PC-3 (cell line): Measurements from ENCODE around the gene CEP63.

Experiments used
- EZH2 ChIP-seq: fragments of 300-600 bp; sonication (generic); IDR thresholded peaks from one replicate; pipeline ENCODE4 v1.6.1; 2017; ENCODE audit warnings: antibody characterized with exemption, mild to moderate bottlenecking, low read length; ENCODE audit not compliant: unreplicated experiment
- EZH2phosphoT487 ChIP-seq: fragments of 300-600 bp; sonication (generic); IDR thresholded peaks from 2 replicates; pipeline ENCODE4 v1.6.1; 2018; ENCODE audit warnings: mild to moderate bottlenecking, antibody characterized with exemption, low read length, borderline replicate concordance
- TF ChIP-seq, protein P1 (sequence below): fragments of 300-600 bp; sonication (generic); conservative IDR thresholded peaks from 2 replicates; pipeline ENCODE4 v1.5.1; 2017; ENCODE audit warnings: antibody characterized with exemption, low read depth, mild to moderate bottlenecking, low read length

- TF ChIP-seq, protein P1, sequence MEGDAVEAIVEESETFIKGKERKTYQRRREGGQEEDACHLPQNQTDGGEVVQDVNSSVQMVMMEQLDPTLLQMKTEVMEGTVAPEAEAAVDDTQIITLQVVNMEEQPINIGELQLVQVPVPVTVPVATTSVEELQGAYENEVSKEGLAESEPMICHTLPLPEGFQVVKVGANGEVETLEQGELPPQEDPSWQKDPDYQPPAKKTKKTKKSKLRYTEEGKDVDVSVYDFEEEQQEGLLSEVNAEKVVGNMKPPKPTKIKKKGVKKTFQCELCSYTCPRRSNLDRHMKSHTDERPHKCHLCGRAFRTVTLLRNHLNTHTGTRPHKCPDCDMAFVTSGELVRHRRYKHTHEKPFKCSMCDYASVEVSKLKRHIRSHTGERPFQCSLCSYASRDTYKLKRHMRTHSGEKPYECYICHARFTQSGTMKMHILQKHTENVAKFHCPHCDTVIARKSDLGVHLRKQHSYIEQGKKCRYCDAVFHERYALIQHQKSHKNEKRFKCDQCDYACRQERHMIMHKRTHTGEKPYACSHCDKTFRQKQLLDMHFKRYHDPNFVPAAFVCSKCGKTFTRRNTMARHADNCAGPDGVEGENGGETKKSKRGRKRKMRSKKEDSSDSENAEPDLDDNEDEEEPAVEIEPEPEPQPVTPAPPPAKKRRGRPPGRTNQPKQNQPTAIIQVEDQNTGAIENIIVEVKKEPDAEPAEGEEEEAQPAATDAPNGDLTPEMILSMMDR, result no peak
- TF ChIP-seq EZH2 (no peak), EZH2phosphoT487 (no peak)
Measured at GRCh38 chr3:134607054-134608022, 121.5 kb downstream of the CEP63 start.
